Neural crest cell (in vitro differentiated cells): Measurements from ENCODE around the gene RELL2. TPM values are rescaled to one million over a fixed set of nuclear protein-coding genes. Genes with fewer than 3 reads are reported as not detected.

Experiments used
- DNase-seq: peaks from one replicate; pipeline ENCODE4 v3.0.0; 2021; ENCODE audit warnings: low read depth, mixed read lengths, low spot score
- H3K27ac Mint-ChIP-seq: one replicate; pipeline ENCODE4 v1.8.0; 2021; ENCODE audit warnings: mild to moderate bottlenecking, mixed read lengths; ENCODE audit not compliant: unreplicated experiment
- H3K27me3 Mint-ChIP-seq: 2 replicates; pipeline ENCODE4 v1.8.0; 2021; ENCODE audit warnings: low read depth, mild to moderate bottlenecking, mixed read lengths
- H3K36me3 Mint-ChIP-seq: 2 replicates; pipeline ENCODE4 v1.8.0; 2021; ENCODE audit warnings: low read depth, mild to moderate bottlenecking, mixed read lengths
- H3K4me1 Mint-ChIP-seq: 2 replicates; pipeline ENCODE4 v1.8.0; 2021; ENCODE audit warnings: mixed read lengths
- H3K4me3 Mint-ChIP-seq: one replicate; pipeline ENCODE4 v1.8.0; 2021; ENCODE audit warnings: mild to moderate bottlenecking, mixed read lengths
- H3K9me3 Mint-ChIP-seq: 2 replicates; pipeline ENCODE4 v1.8.0; 2021; ENCODE audit warnings: mixed read lengths
- CTCF ChIP-seq: fragments of 200-600 bp; sonication (generic); conservative IDR thresholded peaks from 2 replicates; pipeline ENCODE4 v1.5.0; 2021; ENCODE audit warnings: antibody characterized with exemption, mild to moderate bottlenecking
- total RNA-seq: library from RNA; stranded (reverse); gene quantifications from 2 replicates; pipeline ENCODE4 v1.2.1, GENCODE V29; 2021

RELL2 gene
- total RNA-seq, 1 donor from 2014 or later: 6.9 TPM

- Mint-ChIP-seq H3K36me3 (peaks cover 5% of the 10 kb centered on the region), H3K9me3 (no peaks in the 10 kb centered on the region), H3K27me3 (no peaks in the 10 kb centered on the region), H3K27ac (peak within 1 kb of the TSS; percentile 76), H3K4me1 (peaks cover 10% of the 10 kb centered on the region), H3K4me3 (peak within 1 kb of the TSS; percentile 96)
- no peak for TF ChIP-seq CTCF
- DNase-seq: peak; percentile 84
Observed at GRCh38 chr5:141650851-141651727, 14.3 kb downstream of the RELL2 start, which contains the start of gene FCHSD1. Gene FCHSD1, minus strand, starts transcription at chr5:141651418. Its CDS starts 50 bp downstream, at chr5:141651368.

- no peak for TF ChIP-seq CTCF
- DNase-seq: no peak
- H3K36me3 Mint-ChIP-seq: peaks cover 6% of the 10 kb centered on the region
- no peaks in the 10 kb centered on the region for H3K27me3 Mint-ChIP-seq
- peak overlapping the region; percentile 96 for H3K4me3 Mint-ChIP-seq
- H3K9me3 Mint-ChIP-seq: no peaks in the 10 kb centered on the region
- peaks cover 10% of the 10 kb centered on the region for H3K4me1 Mint-ChIP-seq
- no peak overlapping the region for H3K27ac Mint-ChIP-seq
Observed at GRCh38 chr5:141651728-141652105, 14.9 kb downstream of the RELL2 start.

- DNase-seq: no peak
- no peak for TF ChIP-seq CTCF
- no peaks in the 10 kb centered on the region for H3K9me3 Mint-ChIP-seq
- H3K4me3 Mint-ChIP-seq: no peak overlapping the region
- H3K27me3 Mint-ChIP-seq: no peaks in the 10 kb centered on the region
- H3K27ac Mint-ChIP-seq: no peak overlapping the region
- H3K36me3 Mint-ChIP-seq: peaks cover 15% of the 10 kb centered on the region
- peaks cover 10% of the 10 kb centered on the region for H3K4me1 Mint-ChIP-seq
Observed at GRCh38 chr5:141654298-141654697, 17.5 kb downstream of the RELL2 start.

- no peak for DNase-seq
- no peaks in the 10 kb centered on the region for H3K9me3 Mint-ChIP-seq
- peaks cover 17% of the 10 kb centered on the region for H3K36me3 Mint-ChIP-seq
- peaks cover 10% of the 10 kb centered on the region for H3K4me1 Mint-ChIP-seq
- no peak for TF ChIP-seq CTCF
- H3K4me3 Mint-ChIP-seq: no peak overlapping the region
- H3K27ac Mint-ChIP-seq: no peak overlapping the region
- no peaks in the 10 kb centered on the region for H3K27me3 Mint-ChIP-seq
Observed at GRCh38 chr5:141655020-141655419, 18.2 kb downstream of the RELL2 start.

GRCh38 chr5:141656396-141656795 lies 19.6 kb downstream of the RELL2 start:
- Mint-ChIP-seq H3K9me3 (no peaks in the 10 kb centered on the region), H3K4me1 (peaks cover 6% of the 10 kb centered on the region), H3K27ac (no peak overlapping the region), H3K4me3 (no peak overlapping the region), H3K27me3 (no peaks in the 10 kb centered on the region), H3K36me3 (peaks cover 17% of the 10 kb centered on the region)
- no peak for DNase-seq
- TF ChIP-seq CTCF: no peak
